Measurements from ENCODE around the gene AGAP2.

Gene AGAP2

DNA sequence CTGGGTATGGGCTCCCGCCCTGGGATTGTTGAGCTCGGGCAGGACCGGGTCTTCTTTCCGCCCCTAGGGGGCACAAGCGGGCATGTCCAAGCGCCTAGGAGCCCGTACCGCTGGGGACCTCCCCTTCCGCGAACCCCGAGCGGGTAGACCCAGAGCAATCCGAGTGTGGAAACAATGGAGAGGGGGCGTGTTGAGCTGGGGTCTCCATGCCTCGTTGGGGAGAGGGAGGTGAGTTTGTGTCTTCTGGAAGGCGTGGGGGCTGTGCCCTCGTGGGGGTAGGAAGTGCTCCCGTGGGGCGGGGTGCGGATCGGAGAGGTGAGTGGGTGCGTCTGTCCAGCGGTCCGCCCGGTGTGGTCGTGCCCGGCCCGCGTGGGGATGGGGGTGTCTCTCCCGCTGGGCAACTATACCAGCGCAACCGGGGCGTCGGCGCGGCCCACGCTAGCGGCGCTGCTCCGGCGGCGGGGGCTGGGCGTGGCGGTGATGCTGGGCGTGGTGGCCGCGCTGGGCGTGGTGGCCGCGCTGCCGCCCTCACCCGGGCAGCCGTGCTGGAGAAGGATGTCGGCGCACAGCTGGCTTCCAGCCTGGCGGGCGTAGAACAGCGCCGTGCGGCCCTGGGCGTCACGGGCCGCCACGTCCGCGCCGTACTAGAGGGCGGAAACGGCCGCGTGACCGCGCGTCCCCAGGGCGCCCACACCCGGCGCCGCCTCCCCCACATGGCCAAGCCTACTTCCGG is 12.2 kb downstream of the AGAP2 start:
- TF ChIP-seq SPI1 (IDR thresholded peaks at IDR 0.05; ENCODE audit: borderline replicate concordance, low read depth), result no peak
- TF ChIP-seq, protein P1, sequence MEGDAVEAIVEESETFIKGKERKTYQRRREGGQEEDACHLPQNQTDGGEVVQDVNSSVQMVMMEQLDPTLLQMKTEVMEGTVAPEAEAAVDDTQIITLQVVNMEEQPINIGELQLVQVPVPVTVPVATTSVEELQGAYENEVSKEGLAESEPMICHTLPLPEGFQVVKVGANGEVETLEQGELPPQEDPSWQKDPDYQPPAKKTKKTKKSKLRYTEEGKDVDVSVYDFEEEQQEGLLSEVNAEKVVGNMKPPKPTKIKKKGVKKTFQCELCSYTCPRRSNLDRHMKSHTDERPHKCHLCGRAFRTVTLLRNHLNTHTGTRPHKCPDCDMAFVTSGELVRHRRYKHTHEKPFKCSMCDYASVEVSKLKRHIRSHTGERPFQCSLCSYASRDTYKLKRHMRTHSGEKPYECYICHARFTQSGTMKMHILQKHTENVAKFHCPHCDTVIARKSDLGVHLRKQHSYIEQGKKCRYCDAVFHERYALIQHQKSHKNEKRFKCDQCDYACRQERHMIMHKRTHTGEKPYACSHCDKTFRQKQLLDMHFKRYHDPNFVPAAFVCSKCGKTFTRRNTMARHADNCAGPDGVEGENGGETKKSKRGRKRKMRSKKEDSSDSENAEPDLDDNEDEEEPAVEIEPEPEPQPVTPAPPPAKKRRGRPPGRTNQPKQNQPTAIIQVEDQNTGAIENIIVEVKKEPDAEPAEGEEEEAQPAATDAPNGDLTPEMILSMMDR (IDR thresholded peaks at IDR 0.05; ENCODE audit: insufficient read depth, low read length), result no peak
- TF ChIP-seq, protein P2, sequence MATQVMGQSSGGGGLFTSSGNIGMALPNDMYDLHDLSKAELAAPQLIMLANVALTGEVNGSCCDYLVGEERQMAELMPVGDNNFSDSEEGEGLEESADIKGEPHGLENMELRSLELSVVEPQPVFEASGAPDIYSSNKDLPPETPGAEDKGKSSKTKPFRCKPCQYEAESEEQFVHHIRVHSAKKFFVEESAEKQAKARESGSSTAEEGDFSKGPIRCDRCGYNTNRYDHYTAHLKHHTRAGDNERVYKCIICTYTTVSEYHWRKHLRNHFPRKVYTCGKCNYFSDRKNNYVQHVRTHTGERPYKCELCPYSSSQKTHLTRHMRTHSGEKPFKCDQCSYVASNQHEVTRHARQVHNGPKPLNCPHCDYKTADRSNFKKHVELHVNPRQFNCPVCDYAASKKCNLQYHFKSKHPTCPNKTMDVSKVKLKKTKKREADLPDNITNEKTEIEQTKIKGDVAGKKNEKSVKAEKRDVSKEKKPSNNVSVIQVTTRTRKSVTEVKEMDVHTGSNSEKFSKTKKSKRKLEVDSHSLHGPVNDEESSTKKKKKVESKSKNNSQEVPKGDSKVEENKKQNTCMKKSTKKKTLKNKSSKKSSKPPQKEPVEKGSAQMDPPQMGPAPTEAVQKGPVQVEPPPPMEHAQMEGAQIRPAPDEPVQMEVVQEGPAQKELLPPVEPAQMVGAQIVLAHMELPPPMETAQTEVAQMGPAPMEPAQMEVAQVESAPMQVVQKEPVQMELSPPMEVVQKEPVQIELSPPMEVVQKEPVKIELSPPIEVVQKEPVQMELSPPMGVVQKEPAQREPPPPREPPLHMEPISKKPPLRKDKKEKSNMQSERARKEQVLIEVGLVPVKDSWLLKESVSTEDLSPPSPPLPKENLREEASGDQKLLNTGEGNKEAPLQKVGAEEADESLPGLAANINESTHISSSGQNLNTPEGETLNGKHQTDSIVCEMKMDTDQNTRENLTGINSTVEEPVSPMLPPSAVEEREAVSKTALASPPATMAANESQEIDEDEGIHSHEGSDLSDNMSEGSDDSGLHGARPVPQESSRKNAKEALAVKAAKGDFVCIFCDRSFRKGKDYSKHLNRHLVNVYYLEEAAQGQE (IDR thresholded peaks at IDR 0.05; ENCODE audit: insufficient replicate concordance, low read depth), result no peak
- TF ChIP-seq GABPA (IDR thresholded peaks at IDR 0.05; ENCODE audit: low read depth), result no peak
- no peak for TF ChIP-seq POLR2AphosphoS5 (IDR thresholded peaks at IDR 0.05; ENCODE audit: low read depth)
- H3K27ac ChIP-seq (replicated peaks), result no peak overlapping the region
- H3K4me3 ChIP-seq (replicated peaks; ENCODE audit: insufficient read depth, low read length), result no peak overlapping the region
- H3K27me3 ChIP-seq (ENCODE audit: insufficient read depth, poor library complexity, severe bottlenecking), result no peaks in the 10 kb centered on the region
- no peak for DNase-seq (ENCODE audit: low read depth in 1 of 2, low spot score in 1 of 2)

DNA sequence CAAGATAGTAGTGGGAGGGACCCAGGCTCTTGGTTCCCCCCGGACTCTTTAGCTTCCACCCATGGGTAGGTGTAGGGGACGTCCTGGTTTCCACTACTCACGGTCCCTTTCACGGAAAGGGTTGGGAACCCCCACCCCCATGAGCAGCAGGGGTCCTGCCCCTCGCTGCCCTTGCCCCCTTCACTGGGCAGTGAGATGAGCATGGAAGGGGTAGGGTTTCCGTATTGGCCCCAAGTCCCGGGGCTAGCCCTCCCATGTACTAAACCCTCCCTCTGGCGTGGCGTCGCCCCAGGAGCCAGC is 12.7 kb downstream of the AGAP2 start:
- no peak for TF ChIP-seq SPI1 (IDR thresholded peaks at IDR 0.05; ENCODE audit: borderline replicate concordance, low read depth)
- no peak for TF ChIP-seq GABPA (IDR thresholded peaks at IDR 0.05; ENCODE audit: low read depth)
- TF ChIP-seq, protein P2 (IDR thresholded peaks at IDR 0.05; ENCODE audit: insufficient replicate concordance, low read depth), result no peak
- TF ChIP-seq, protein P1 (IDR thresholded peaks at IDR 0.05; ENCODE audit: insufficient read depth, low read length), result no peak
- TF ChIP-seq POLR2AphosphoS5 (IDR thresholded peaks at IDR 0.05; ENCODE audit: low read depth), result no peak
- H3K27ac ChIP-seq (replicated peaks), result no peak overlapping the region
- no peak overlapping the region for H3K4me3 ChIP-seq (replicated peaks; ENCODE audit: insufficient read depth, low read length)
- no peak for DNase-seq (ENCODE audit: low read depth in 1 of 2, low spot score in 1 of 2)
- no peaks in the 10 kb centered on the region for H3K27me3 ChIP-seq (ENCODE audit: insufficient read depth, poor library complexity, severe bottlenecking)

DNA sequence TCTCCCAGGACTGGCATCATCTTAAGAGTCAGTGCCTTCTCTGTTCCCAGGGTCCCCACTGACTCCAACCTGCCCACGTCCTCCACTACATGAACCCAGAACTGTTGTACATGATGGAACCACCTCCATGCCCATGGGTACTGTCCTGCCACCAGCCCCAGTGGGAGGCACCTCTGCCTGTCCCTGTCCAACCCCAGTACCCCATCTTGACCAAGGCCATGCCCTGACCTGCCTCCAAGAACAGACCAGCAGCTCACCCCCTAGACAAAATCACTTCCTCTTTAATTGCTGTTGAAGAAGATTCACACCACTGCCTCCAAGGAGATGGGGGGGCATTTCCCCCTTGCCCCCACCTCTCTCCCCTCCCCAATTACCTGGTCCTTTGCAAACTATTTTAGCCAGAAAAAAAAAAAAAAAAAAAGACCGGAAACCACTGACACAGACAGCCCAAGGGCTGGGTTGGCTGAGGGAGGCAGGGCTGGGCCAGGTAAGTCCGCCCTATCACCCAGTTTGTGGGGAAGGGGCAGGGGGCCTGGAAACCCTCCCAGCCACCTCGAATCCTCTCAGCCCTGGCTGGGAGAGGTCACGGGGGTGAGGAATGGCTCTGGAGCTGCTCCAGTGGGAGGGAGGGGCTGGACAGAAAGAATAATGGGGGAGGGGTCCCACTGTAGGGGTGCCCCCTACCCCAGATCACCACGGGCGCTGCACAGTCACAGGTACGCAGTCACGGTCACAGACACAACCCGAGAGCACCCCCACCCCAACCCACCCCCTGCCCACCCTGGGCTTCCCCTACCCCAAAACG is 13.4 kb downstream of the AGAP2 start:
- no peak overlapping the region for H3K4me3 ChIP-seq (replicated peaks; ENCODE audit: insufficient read depth, low read length)
- H3K27ac ChIP-seq (replicated peaks), result no peak overlapping the region
- H3K27me3 ChIP-seq (ENCODE audit: insufficient read depth, poor library complexity, severe bottlenecking), result no peaks in the 10 kb centered on the region
- no peak for DNase-seq (ENCODE audit: low read depth in 1 of 2, low spot score in 1 of 2)
- TF ChIP-seq SPI1 (IDR thresholded peaks at IDR 0.05; ENCODE audit: borderline replicate concordance, low read depth) (peak; percentile 72), POLR2AphosphoS5 (IDR thresholded peaks at IDR 0.05; ENCODE audit: low read depth) (no peak)

Data from HL-60 (cell line).